ENCODE results near the gene MIAT. TPM values are rescaled to one million over a fixed set of nuclear protein-coding genes. Genes with fewer than 3 reads are reported as not detected.

Gene MIAT
- polyA plus RNA-seq, 10 donors = 0.16 to 2.1 (median 0.44) TPM

Other genes with a start within 250 kb of the MIAT start
- gene ASPHD2, start 228.3 kb upstream of the MIAT start, polyA plus RNA-seq (ENCODE audit: insufficient read length in 10 of 10) = 1 to 10 TPM in 6 of 10 donors, under 1 TPM in 4; 0.67 to 2.4 (median 1.1) TPM
- 10 to 100 TPM; 10.8 to 22.0 (median 17.2) TPM for gene HPS4, start 173.8 kb upstream of the MIAT start, polyA plus RNA-seq (ENCODE audit: insufficient read length in 10 of 10)
- gene SRRD, start 173.7 kb upstream of the MIAT start, polyA plus RNA-seq (ENCODE audit: insufficient read length in 10 of 10) = 10 to 100 TPM; 21.1 to 28.0 (median 24.6) TPM
- 10 to 100 TPM; 20.7 to 26.3 (median 21.3) TPM for gene TFIP11, start 145.1 kb upstream of the MIAT start, polyA plus RNA-seq (ENCODE audit: insufficient read length in 10 of 10)
- 10 to 100 TPM in 1 of 10 donors, 1 to 10 TPM in 9; 6.3 to 10.5 (median 7.3) TPM for gene TPST2, start 67.5 kb upstream of the MIAT start, polyA plus RNA-seq (ENCODE audit: insufficient read length in 10 of 10)
- 1 to 10 TPM in 8 of 10 donors, under 1 TPM in 2; 0.80 to 1.7 (median 1.2) TPM for gene CRYBB1, start 39.6 kb upstream of the MIAT start, polyA plus RNA-seq (ENCODE audit: insufficient read length in 10 of 10)
- not detected for gene CRYBA4, start 35.6 kb upstream of the MIAT start, polyA plus RNA-seq (ENCODE audit: insufficient read length in 10 of 10)